ENCODE results near the gene CEP152. TPM values are rescaled to one million over a fixed set of nuclear protein-coding genes. Genes with fewer than 3 reads are reported as not detected.

Gene CEP152
- total RNA-seq, 1 experiment from 2014 or later = 27.1 TPM

- intact Hi-C loops (cut with micrococcal nuclease; ENCODE audit: unreplicated experiment) = no loop called here
- no peak for DNase-seq
- no peaks in the 10 kb centered on the region for H3K9me3 Mint-ChIP-seq (ENCODE audit: low read depth, unreplicated experiment)
- TF ChIP-seq CTCF (IDR thresholded peaks at IDR 0.05; ENCODE audit: unreplicated experiment) = no peak
- CTCF ChIA-PET = no interaction called here
- BruUV-seq (replicated peaks) = no TSS peak
- H3K27me3 Mint-ChIP-seq (ENCODE audit: unreplicated experiment) = no peaks in the 10 kb centered on the region
- H3K4me3 Mint-ChIP-seq (ENCODE audit: low read depth, unreplicated experiment) = no peak overlapping the region
- no peak overlapping the region for H3K27ac Mint-ChIP-seq (ENCODE audit: unreplicated experiment)
- no peaks in the 10 kb centered on the region for H3K36me3 Mint-ChIP-seq (ENCODE audit: insufficient read depth, unreplicated experiment)
- no peaks in the 10 kb centered on the region for H3K4me1 Mint-ChIP-seq (ENCODE audit: low read depth, unreplicated experiment)
Measured at GRCh38 chr15:48693484-48693883, 117.4 kb downstream of the CEP152 start.

DNA sequence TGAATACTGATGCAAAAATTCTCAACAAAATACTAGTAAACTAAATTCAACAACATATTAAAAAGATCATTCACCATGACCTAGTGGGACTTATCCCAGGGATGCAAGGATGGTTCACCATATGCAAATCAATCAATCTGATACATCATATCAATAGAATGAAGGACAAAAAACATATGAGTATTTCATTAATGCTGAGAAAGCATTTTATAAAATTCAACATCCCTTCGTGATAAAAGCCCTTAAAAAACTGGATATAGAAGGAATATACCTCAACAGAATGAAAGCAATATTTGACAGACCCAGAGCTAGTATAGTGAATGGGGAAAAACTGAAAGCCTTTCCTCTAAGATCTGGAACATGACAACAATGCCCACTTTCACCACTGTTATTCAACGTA lies 122.4 kb downstream of the CEP152 start:
- DNase-seq = no peak
- TF ChIP-seq CTCF (IDR thresholded peaks at IDR 0.05; ENCODE audit: unreplicated experiment) = no peak
- H3K4me3 Mint-ChIP-seq (ENCODE audit: low read depth, unreplicated experiment) = no peak overlapping the region
- no peaks in the 10 kb centered on the region for H3K36me3 Mint-ChIP-seq (ENCODE audit: insufficient read depth, unreplicated experiment)
- no peaks in the 10 kb centered on the region for H3K27me3 Mint-ChIP-seq (ENCODE audit: unreplicated experiment)
- CTCF ChIA-PET = no interaction called here
- peaks cover 2% of the 10 kb centered on the region for H3K9me3 Mint-ChIP-seq (ENCODE audit: low read depth, unreplicated experiment)
- intact Hi-C loops (cut with micrococcal nuclease; ENCODE audit: unreplicated experiment) = no loop called here
- no peaks in the 10 kb centered on the region for H3K4me1 Mint-ChIP-seq (ENCODE audit: low read depth, unreplicated experiment)
- no peak overlapping the region for H3K27ac Mint-ChIP-seq (ENCODE audit: unreplicated experiment)
- BruUV-seq (replicated peaks) = no TSS peak

Other genes with a start within 250 kb of the CEP152 start
- gene FBN1, start 165.4 kb downstream of the CEP152 start, total RNA-seq (2022) = 0.93 and 1.1 TPM in 2 replicates
- gene EID1, start 67.1 kb upstream of the CEP152 start, total RNA-seq (2022) = 74.3 and 84.2 TPM in 2 replicates
- gene SHC4, start 152.8 kb upstream of the CEP152 start, total RNA-seq (2022) = 1.2 and 1.9 TPM in 2 replicates
- 32.6 and 37.0 TPM in 2 replicates for gene SECISBP2L, start 235.4 kb upstream of the CEP152 start, total RNA-seq (2022)